GM23338 (cell line): ENCODE data around the gene DVL1. TPM values are rescaled to one million over a fixed set of nuclear protein-coding genes. Genes with fewer than 3 reads are reported as not detected.

Experiments used
- ATAC-seq: fragments of 200-7000 bp; cut with Tn5 transposase; 3 replicates; pipeline ENCODE4 v1.9.1; 2020
- DNase-seq: peaks from one replicate; pipeline ENCODE4 v3.0.0-alpha.2; 2015; ENCODE audit warnings: low spot score
- H2AFZ ChIP-seq: fragments of 200-600 bp; sonication (generic); 2 replicates; pipeline ENCODE4 v1.8.0; 2016; ENCODE audit warnings: antibody characterized with exemption, mild to moderate bottlenecking, moderate library complexity
- H3F3A ChIP-seq: fragments of 200-600 bp; sonication (generic); replicated peaks from 2 replicates; pipeline ENCODE4 v1.8.0; 2017; ENCODE audit warnings: antibody characterized with exemption, mixed run types, low read depth
- H3K27ac ChIP-seq: fragments of 200-600 bp; sonication (generic); 2 replicates; pipeline ENCODE4 v1.6.1; 2016; ENCODE audit warnings: low read depth
- H3K27me3 ChIP-seq: fragments of 200-600 bp; sonication (generic); 2 replicates; pipeline ENCODE4 v1.8.0; 2016; ENCODE audit warnings: mild to moderate bottlenecking, mixed run types, moderate library complexity; ENCODE audit not compliant: insufficient read depth
- H3K36me3 ChIP-seq: fragments of 200-600 bp; sonication (generic); 2 replicates; pipeline ENCODE4 v1.8.0; 2016; ENCODE audit warnings: mild to moderate bottlenecking; ENCODE audit not compliant: insufficient read depth
- H3K4me1 ChIP-seq: fragments of 200-600 bp; sonication (generic); 2 replicates; pipeline ENCODE4 v1.8.0; 2016; ENCODE audit warnings: mild to moderate bottlenecking, moderate library complexity; ENCODE audit not compliant: insufficient read depth
- H3K4me2 ChIP-seq: fragments of 200-600 bp; sonication (generic); 2 replicates; pipeline ENCODE4 v1.7.1; 2017; ENCODE audit warnings: mixed run types
- H3K4me3 ChIP-seq: fragments of 200-600 bp; sonication (generic); 2 replicates; pipeline ENCODE4 v1.6.1; 2016; ENCODE audit warnings: mixed run types
- H3K79me2 ChIP-seq: fragments of 200-600 bp; sonication (generic); replicated peaks from 2 replicates; pipeline ENCODE4 v1.8.0; 2017; ENCODE audit warnings: mild to moderate bottlenecking; ENCODE audit not compliant: insufficient read depth
- H3K9me2 ChIP-seq: fragments of 200-600 bp; sonication (generic); 2 replicates; pipeline ENCODE4 v1.8.0; 2017; ENCODE audit not compliant: insufficient read depth
- H4K20me1 ChIP-seq: fragments of 200-600 bp; sonication (generic); replicated peaks from 2 replicates; pipeline ENCODE4 v1.8.0; 2017; ENCODE audit warnings: mild to moderate bottlenecking; ENCODE audit not compliant: insufficient read depth
- H3K27ac Mint-ChIP-seq: 2 replicates; pipeline ENCODE4 v1.8.0; 2020; ENCODE audit warnings: inconsistent platforms, mild to moderate bottlenecking, moderate library complexity, mixed read lengths
- H3K27me3 Mint-ChIP-seq: 3 replicates; pipeline ENCODE4 v1.8.0; 2022; ENCODE audit warnings: low read depth, mild to moderate bottlenecking, moderate library complexity, mixed read lengths, inconsistent platforms; ENCODE audit not compliant: insufficient read depth, poor library complexity
- H3K36me3 Mint-ChIP-seq: 3 replicates; pipeline ENCODE4 v1.8.0; 2021; ENCODE audit warnings: low read depth, mild to moderate bottlenecking, inconsistent platforms, moderate library complexity, mixed read lengths
- H3K4me1 Mint-ChIP-seq: 3 replicates; pipeline ENCODE4 v1.8.0; 2020; ENCODE audit warnings: mild to moderate bottlenecking, inconsistent platforms, mixed read lengths
- H3K4me3 Mint-ChIP-seq: 3 replicates; pipeline ENCODE4 v1.8.0; 2021; ENCODE audit warnings: moderate library complexity, mild to moderate bottlenecking, inconsistent platforms, mixed read lengths
- H3K9me3 Mint-ChIP-seq: 3 replicates; pipeline ENCODE4 v1.8.0; 2020; ENCODE audit warnings: moderate library complexity, mild to moderate bottlenecking, inconsistent platforms, mixed read lengths
- CREB1 ChIP-seq: fragments of 250-450 bp; sonication (Bioruptor Pico); IDR thresholded peaks from 2 replicates; pipeline ENCODE4 v1.5.0; 2020; ENCODE audit warnings: low read depth, mild to moderate bottlenecking, moderate library complexity
- EZH2 ChIP-seq: fragments of 200-600 bp; sonication (generic); IDR thresholded peaks from one replicate; pipeline ENCODE4 v1.8.0; 2017; ENCODE audit warnings: antibody characterized with exemption, mild to moderate bottlenecking, low read depth; ENCODE audit not compliant: unreplicated experiment
- EZH2phosphoT487 ChIP-seq: fragments of 200-600 bp; sonication (generic); IDR thresholded peaks from one replicate; pipeline ENCODE4 v1.8.1; 2018; ENCODE audit warnings: antibody characterized with exemption; ENCODE audit not compliant: unreplicated experiment
- POLR2AphosphoS5 ChIP-seq: IDR thresholded peaks from 2 replicates; pipeline ENCODE4 v1.6.1; 2016; ENCODE audit warnings: antibody characterized with exemption, low read depth
- STAT1 ChIP-seq: IDR thresholded peaks from one replicate; pipeline ENCODE4 v1.6.1; 2016; ENCODE audit warnings: antibody characterized with exemption; ENCODE audit not compliant: unreplicated experiment
- ZNF114 ChIP-seq: fragments of 250-450 bp; sonication (Bioruptor Pico); IDR thresholded peaks from 2 replicates; pipeline ENCODE4 v1.5.0; 2020; ENCODE audit warnings: mild to moderate bottlenecking, moderate library complexity
- ZNF331 ChIP-seq: fragments of 250-450 bp; sonication (Bioruptor Pico); IDR thresholded peaks from 2 replicates; pipeline ENCODE4 v1.5.0; 2020; ENCODE audit warnings: low read depth, mild to moderate bottlenecking, moderate library complexity
- polyA plus RNA-seq: library from polyadenylated mRNA; unstranded; fragments of >200 nt; fragmentation: Nextera tagmentation; extraction: Ambion mirVana; gene quantifications from 2 replicates; pipeline ENCODE4 v1.2.1, GENCODE V29; 2016
- total RNA-seq: library from RNA; depleted of rRNA; stranded (reverse); fragments of >200 nt; shearing (Covaris generic); gene quantifications from 2 replicates; pipeline ENCODE4 v1.2.3, GENCODE V29; 2014
- TF ChIP-seq, protein P1 (sequence below): IDR thresholded peaks from 2 replicates; pipeline ENCODE4 v1.6.1; 2016; ENCODE audit warnings: antibody characterized with exemption
- TF ChIP-seq, protein P2 (sequence below): fragments of 250-450 bp; sonication (Bioruptor Pico); IDR thresholded peaks from 2 replicates; pipeline ENCODE4 v1.5.0; 2020; ENCODE audit warnings: mild to moderate bottlenecking, moderate library complexity

The DVL1 gene
- total and polyA plus RNA-seq, 2 experiments from 2014 or later, result 13.5 to 69.7 TPM

DNA sequence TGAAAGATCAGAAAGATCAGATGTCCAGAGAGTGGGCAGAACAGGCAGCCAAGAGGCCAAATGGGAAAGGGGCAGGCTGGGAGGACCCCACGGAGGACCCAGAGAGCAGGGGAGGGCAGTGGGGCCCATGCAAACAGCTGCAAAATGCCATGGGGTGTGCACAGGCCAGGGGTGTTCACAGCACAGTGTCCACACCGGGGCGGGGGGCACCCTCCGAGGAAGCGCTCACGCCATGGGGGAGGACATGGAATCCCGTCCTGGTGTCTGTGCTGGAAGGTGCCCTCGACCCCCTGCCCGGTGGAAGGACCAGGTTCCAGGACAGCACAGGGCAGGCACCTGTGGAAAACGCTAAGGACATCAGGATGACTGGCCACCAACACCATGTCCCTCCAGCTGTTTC, 26.3 kb downstream of the DVL1 start:
- peaks cover 2% of the 10 kb centered on the region; the same call in 1 of the 2 replicates for H3K4me1 ChIP-seq

DNA sequence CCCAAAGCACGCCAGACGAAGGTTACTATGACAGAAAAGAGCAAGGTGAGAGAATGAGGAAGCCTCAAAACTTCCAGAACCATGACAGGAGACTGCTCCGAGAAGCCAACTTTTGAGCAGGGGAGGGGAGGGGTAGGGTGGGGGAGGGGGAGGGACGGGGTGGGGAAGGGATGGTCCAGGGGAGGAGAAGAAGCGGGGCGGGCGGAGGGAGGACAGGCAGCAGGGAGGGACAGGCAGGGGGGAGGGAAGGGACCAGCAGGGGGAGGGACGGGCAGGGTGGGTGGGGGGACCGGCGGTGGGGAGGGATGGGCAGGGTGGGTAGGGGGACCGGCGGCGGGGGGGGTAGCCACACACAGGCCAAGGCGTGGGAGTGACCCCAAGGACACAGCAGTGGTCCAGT, 26.8 kb downstream of the DVL1 start:
- peaks cover 13% of the 10 kb centered on the region for H3K4me1 Mint-ChIP-seq
- H3K4me3 Mint-ChIP-seq, result peak overlapping the region; percentile 73
- Histone ChIP-seq H3K27ac (no peak overlapping the region), H3K4me2 (no peak overlapping the region), H3K79me2 (peaks cover 65% of the 10 kb centered on the region), H3K36me3 (no peaks in the 10 kb centered on the region), H3K9me2 (no peaks in the 10 kb centered on the region), H3K4me1 (peaks cover 3% of the 10 kb centered on the region; the same call in 1 of the 2 replicates), H3F3A (peaks cover 6% of the 10 kb centered on the region; the same call in 1 of the 2 replicates), H4K20me1 (peaks cover 15% of the 10 kb centered on the region), H3K4me3 (no peak overlapping the region), H3K27me3 (no peaks in the 10 kb centered on the region), H2AFZ (no peak overlapping the region)
- TF ChIP-seq EZH2phosphoT487, result no peak
- TF ChIP-seq POLR2AphosphoS5, result no peak
- no peak for TF ChIP-seq ZNF331
- TF ChIP-seq, protein P1, sequence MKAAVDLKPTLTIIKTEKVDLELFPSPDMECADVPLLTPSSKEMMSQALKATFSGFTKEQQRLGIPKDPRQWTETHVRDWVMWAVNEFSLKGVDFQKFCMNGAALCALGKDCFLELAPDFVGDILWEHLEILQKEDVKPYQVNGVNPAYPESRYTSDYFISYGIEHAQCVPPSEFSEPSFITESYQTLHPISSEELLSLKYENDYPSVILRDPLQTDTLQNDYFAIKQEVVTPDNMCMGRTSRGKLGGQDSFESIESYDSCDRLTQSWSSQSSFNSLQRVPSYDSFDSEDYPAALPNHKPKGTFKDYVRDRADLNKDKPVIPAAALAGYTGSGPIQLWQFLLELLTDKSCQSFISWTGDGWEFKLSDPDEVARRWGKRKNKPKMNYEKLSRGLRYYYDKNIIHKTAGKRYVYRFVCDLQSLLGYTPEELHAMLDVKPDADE, result no peak
- TF ChIP-seq CREB1, result no peak
- TF ChIP-seq EZH2, result no peak
- DNase-seq (no peak), ATAC-seq (no peak)
- H3K36me3 Mint-ChIP-seq, result peaks cover 34% of the 10 kb centered on the region
- H3K9me3 Mint-ChIP-seq, result no peaks in the 10 kb centered on the region; the same call in 2 of the 3 replicates
- H3K27ac Mint-ChIP-seq, result no peak overlapping the region
- peaks cover 27% of the 10 kb centered on the region for H3K27me3 Mint-ChIP-seq

More for the DNA sequence above, 26.3 kb downstream of the DVL1 start:
- H3K27ac Mint-ChIP-seq, result no peak overlapping the region
- H4K20me1 ChIP-seq, result peaks cover 14% of the 10 kb centered on the region
- H3F3A ChIP-seq, result peaks cover 6% of the 10 kb centered on the region; the same call in 1 of the 2 replicates
- peak overlapping the region; percentile 85 for H3K4me3 Mint-ChIP-seq
- H3K9me2 ChIP-seq, result no peaks in the 10 kb centered on the region
- TF ChIP-seq STAT1 (no peak), CREB1 (no peak), ZNF331 (no peak)
- peaks cover 24% of the 10 kb centered on the region for H3K27me3 Mint-ChIP-seq
- peaks cover 11% of the 10 kb centered on the region for H3K4me1 Mint-ChIP-seq
- no peak overlapping the region for H2AFZ ChIP-seq
- peaks cover 30% of the 10 kb centered on the region for H3K36me3 Mint-ChIP-seq
- H3K4me3 ChIP-seq, result no peak overlapping the region
- H3K79me2 ChIP-seq, result peaks cover 60% of the 10 kb centered on the region
- H3K4me2 ChIP-seq, result no peak overlapping the region
- H3K9me3 Mint-ChIP-seq, result no peaks in the 10 kb centered on the region; the same call in 2 of the 3 replicates
- no peak overlapping the region for H3K27ac ChIP-seq
- no peaks in the 10 kb centered on the region for H3K27me3 ChIP-seq
- no peak for ATAC-seq
- DNase-seq, result no peak
- H3K36me3 ChIP-seq, result no peaks in the 10 kb centered on the region

DNA sequence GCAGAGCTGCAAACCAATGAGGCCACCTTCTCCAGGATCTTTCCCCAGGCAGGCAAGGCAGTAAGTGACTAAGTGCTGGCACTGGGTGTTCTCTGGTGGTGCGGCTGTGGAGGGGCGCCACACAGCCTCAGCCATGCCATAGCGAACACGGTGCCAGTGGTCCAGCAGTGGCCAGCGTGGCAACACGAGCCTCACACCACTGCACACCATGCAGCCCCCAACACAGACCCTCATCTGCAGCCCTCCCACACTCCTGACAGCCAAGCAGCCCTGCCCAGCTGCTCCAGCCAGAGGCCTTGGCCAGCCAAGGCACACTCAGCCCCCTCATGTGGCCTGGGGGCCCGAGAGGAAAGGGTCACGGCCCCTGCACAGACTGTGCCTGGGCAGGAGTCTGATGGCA, 27.7 kb downstream of the DVL1 start:
- H2AFZ ChIP-seq, result no peak overlapping the region
- H3F3A ChIP-seq, result peaks cover 6% of the 10 kb centered on the region; the same call in 1 of the 2 replicates
- H3K4me1 ChIP-seq, result peaks cover 3% of the 10 kb centered on the region; the same call in 1 of the 2 replicates
- Mint-ChIP-seq H3K27me3 (peaks cover 29% of the 10 kb centered on the region), H3K9me3 (no peaks in the 10 kb centered on the region; the same call in 2 of the 3 replicates), H3K27ac (no peak overlapping the region), H3K4me1 (peaks cover 15% of the 10 kb centered on the region), H3K4me3 (no peak overlapping the region), H3K36me3 (peaks cover 37% of the 10 kb centered on the region)
- no peak overlapping the region for H3K27ac ChIP-seq
- peaks cover 75% of the 10 kb centered on the region for H3K79me2 ChIP-seq
- peaks cover 16% of the 10 kb centered on the region for H4K20me1 ChIP-seq
- no peak overlapping the region for H3K4me3 ChIP-seq
- no peaks in the 10 kb centered on the region for H3K36me3 ChIP-seq
- DNase-seq, result no peak
- no peak overlapping the region for H3K4me2 ChIP-seq
- no peaks in the 10 kb centered on the region for H3K27me3 ChIP-seq
- no peak for ATAC-seq
- H3K9me2 ChIP-seq, result no peaks in the 10 kb centered on the region
- TF ChIP-seq ZNF114 (no peak), STAT1 (no peak), ZNF331 (no peak), POLR2AphosphoS5 (no peak)
- TF ChIP-seq, protein P2, sequence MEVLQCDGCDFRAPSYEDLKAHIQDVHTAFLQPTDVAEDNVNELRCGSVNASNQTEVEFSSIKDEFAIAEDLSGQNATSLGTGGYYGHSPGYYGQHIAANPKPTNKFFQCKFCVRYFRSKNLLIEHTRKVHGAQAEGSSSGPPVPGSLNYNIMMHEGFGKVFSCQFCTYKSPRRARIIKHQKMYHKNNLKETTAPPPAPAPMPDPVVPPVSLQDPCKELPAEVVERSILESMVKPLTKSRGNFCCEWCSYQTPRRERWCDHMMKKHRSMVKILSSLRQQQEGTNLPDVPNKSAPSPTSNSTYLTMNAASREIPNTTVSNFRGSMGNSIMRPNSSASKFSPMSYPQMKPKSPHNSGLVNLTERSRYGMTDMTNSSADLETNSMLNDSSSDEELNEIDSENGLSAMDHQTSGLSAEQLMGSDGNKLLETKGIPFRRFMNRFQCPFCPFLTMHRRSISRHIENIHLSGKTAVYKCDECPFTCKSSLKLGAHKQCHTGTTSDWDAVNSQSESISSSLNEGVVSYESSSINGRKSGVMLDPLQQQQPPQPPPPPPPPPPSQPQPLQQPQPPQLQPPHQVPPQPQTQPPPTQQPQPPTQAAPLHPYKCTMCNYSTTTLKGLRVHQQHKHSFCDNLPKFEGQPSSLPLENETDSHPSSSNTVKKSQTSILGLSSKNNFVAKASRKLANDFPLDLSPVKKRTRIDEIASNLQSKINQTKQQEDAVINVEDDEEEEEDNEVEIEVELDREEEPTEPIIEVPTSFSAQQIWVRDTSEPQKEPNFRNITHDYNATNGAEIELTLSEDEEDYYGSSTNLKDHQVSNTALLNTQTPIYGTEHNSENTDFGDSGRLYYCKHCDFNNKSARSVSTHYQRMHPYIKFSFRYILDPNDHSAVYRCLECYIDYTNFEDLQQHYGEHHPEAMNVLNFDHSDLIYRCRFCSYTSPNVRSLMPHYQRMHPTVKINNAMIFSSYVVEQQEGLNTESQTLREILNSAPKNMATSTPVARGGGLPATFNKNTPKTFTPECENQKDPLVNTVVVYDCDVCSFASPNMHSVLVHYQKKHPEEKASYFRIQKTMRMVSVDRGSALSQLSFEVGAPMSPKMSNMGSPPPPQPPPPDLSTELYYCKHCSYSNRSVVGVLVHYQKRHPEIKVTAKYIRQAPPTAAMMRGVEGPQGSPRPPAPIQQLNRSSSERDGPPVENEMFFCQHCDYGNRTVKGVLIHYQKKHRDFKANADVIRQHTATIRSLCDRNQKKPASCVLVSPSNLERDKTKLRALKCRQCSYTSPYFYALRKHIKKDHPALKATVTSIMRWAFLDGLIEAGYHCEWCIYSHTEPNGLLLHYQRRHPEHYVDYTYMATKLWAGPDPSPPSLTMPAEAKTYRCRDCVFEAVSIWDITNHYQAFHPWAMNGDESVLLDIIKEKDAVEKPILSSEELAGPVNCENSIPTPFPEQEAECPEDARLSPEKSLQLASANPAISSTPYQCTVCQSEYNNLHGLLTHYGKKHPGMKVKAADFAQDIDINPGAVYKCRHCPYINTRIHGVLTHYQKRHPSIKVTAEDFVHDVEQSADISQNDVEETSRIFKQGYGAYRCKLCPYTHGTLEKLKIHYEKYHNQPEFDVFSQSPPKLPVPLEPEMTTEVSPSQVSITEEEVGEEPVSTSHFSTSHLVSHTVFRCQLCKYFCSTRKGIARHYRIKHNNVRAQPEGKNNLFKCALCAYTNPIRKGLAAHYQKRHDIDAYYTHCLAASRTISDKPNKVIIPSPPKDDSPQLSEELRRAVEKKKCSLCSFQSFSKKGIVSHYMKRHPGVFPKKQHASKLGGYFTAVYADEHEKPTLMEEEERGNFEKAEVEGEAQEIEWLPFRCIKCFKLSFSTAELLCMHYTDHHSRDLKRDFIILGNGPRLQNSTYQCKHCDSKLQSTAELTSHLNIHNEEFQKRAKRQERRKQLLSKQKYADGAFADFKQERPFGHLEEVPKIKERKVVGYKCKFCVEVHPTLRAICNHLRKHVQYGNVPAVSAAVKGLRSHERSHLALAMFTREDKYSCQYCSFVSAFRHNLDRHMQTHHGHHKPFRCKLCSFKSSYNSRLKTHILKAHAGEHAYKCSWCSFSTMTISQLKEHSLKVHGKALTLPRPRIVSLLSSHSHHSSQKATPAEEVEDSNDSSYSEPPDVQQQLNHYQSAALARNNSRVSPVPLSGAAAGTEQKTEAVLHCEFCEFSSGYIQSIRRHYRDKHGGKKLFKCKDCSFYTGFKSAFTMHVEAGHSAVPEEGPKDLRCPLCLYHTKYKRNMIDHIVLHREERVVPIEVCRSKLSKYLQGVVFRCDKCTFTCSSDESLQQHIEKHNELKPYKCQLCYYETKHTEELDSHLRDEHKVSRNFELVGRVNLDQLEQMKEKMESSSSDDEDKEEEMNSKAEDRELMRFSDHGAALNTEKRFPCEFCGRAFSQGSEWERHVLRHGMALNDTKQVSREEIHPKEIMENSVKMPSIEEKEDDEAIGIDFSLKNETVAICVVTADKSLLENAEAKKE, result no peak
